GM12873 (cell line): ENCODE results near the gene IL21R.

Source experiments
- CTCF ChIP-seq: IDR thresholded peaks from 2 replicates; pipeline ENCODE4 v1.5.1; 2012; ENCODE audit warnings: low read depth, mild to moderate bottlenecking, moderate library complexity, low read length, control low read depth; ENCODE audit not compliant: insufficient read depth; ENCODE audit errors: missing control alignments

IL21R gene

DNA sequence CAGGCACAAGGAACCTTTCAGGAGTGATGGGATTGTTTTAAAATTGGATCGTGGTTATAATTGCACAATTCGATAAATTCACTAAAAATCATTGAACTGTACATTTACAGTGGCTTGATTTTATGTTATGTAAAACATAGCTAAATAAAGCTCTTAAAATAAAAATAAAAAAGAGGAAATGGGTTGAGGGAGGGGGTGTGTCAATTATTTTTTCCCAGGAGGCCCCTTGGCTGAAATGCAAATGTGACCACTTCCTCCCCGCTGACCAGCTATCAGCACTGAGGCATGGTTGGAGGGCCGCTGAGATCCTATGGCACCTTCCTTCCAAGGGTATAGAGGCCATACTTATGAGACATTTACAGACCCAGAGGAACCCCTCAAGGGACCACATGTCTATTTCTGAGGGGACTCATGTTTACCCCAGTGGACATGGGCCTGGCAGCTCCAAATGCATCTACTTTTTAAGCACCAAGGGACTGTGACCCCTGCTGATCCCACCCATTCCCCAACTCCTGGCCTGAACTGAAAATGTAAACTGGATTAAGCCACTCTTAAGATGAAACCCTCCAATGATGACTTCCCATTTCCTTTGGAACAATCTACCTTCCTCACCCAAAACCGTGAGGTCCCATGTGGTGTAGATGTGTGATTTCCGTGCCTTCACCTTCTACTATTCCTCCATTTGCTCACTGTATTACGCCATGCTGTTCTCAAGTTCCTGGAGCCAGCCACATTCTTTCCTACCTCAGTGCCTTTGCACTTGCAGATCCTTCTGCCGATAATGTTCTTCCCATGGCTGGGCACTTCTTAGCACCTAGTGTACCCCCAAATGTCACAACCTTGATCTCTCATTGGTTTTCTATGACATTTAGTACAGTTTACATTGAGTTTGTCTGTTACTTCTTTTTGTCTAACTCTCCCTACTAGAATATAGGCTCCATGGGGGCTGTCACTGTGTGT, 2.8 kb upstream of the IL21R start:
- no peak for TF ChIP-seq CTCF

DNA sequence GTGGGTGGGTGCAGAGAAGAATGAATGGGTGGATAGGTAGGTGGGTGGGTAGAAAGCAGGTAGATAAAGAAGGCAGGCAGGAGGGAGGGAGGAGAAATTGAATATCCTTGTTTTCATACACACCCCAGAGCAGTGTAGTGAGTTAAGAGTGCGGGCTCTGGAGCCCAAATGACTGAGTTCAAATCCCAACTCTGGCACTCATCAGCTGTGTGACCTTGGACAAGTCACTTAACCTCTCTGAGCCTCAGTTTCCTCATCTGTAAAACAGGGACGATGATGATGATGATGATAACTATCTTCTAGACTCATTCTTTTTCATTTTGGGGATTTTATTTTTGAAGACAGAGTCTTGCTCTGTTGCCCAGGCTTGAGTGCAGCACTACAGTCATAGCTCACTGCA, 2.0 kb upstream of the IL21R start:
- TF ChIP-seq CTCF = no peak

GRCh38 chr16:27400751-27401620, 988 bp upstream of the IL21R start:
- TF ChIP-seq CTCF = no peak

- no peak for TF ChIP-seq CTCF
Measured at GRCh38 chr16:27402569-27402963, 592 bp downstream of the IL21R start.

GRCh38 chr16:27402964-27403600, 1.1 kb downstream of the IL21R start:
- TF ChIP-seq CTCF = no peak

GRCh38 chr16:27403601-27403992, 1.6 kb downstream of the IL21R start:
- no peak for TF ChIP-seq CTCF
